SH-SY5Y (cell line): Measurements from ENCODE around the gene SIGLEC15.

ENCODE experiments used
- GATA2 ChIP-seq: IDR thresholded peaks from 2 replicates; pipeline ENCODE4 v1.6.1; 2011; ENCODE audit warnings: mild to moderate bottlenecking, low read depth, low read length
- GATA3 ChIP-seq: IDR thresholded peaks from 2 replicates; pipeline ENCODE4 v1.6.1; 2011; ENCODE audit warnings: low read depth, mild to moderate bottlenecking, low read length, moderate library complexity

- TF ChIP-seq GATA3 (no peak), GATA2 (no peak)
Observed at GRCh38 chr18:45839414-45840395, 14.2 kb downstream of the SIGLEC15 start.
